ENCODE data around the gene RUSF1. TPM values are rescaled to one million over a fixed set of nuclear protein-coding genes. Genes with fewer than 3 reads are reported as not detected.

Gene RUSF1
- total RNA-seq, 1 experiment from 2014 or later: 21.0 TPM

- H3K27ac ChIP-seq: no peak overlapping the region
- H3K36me3 ChIP-seq: no peaks in the 10 kb centered on the region; the same call in 1 of the 2 replicates
- H3K4me3 ChIP-seq: no peak overlapping the region
- no peaks in the 10 kb centered on the region for H3K4me1 ChIP-seq
- DNase-seq: no peak
- H3K9me3 ChIP-seq (replicated peaks): no peaks in the 10 kb centered on the region
- H3K27me3 ChIP-seq: no peaks in the 10 kb centered on the region
These were observed 6.2 kb downstream of the RUSF1 start for GRCh38 chr16:31501966-31502348.

GRCh38 chr16:31501226-31501965, 6.8 kb downstream of the RUSF1 start:
- Histone ChIP-seq H3K9me3 (replicated peaks) (no peaks in the 10 kb centered on the region), H3K27me3 (no peaks in the 10 kb centered on the region), H3K4me1 (no peaks in the 10 kb centered on the region), H3K27ac (no peak overlapping the region), H3K4me3 (no peak overlapping the region), H3K36me3 (no peaks in the 10 kb centered on the region; the same call in 1 of the 2 replicates)
- DNase-seq: no peak

- Histone ChIP-seq H3K27ac (no peak overlapping the region), H3K4me3 (no peak overlapping the region), H3K4me1 (no peaks in the 10 kb centered on the region), H3K9me3 (replicated peaks) (no peaks in the 10 kb centered on the region), H3K36me3 (no peaks in the 10 kb centered on the region), H3K27me3 (no peaks in the 10 kb centered on the region)
- DNase-seq: no peak
These were observed 8.3 kb downstream of the RUSF1 start for GRCh38 chr16:31499928-31500327.

DNA sequence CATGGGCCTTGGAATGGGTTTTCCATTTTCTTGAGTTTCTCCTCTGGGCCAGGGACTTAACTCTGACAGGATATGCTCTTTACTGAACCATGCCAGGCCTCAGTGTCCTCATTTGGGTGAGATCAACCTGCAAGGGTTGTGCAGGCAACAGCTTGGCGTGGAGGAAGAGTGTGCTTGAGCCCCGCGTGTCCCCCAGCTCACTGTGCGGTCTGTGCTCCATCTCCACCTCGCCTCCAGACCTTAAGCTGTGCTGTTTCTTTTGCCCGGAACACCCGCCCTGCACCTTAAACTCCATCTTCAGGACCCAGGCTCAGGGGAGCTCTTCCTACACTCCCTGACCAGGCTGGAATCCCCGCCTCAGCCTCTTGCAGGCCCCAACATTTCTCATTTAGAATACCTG, 9.7 kb downstream of the RUSF1 start:
- H3K27ac ChIP-seq: no peak overlapping the region
- no peak for DNase-seq
- H3K27me3 ChIP-seq: no peaks in the 10 kb centered on the region
- no peak overlapping the region for H3K4me3 ChIP-seq
- peaks cover 1% of the 10 kb centered on the region; the same call in 1 of the 2 replicates for H3K36me3 ChIP-seq
- H3K4me1 ChIP-seq: no peaks in the 10 kb centered on the region
- no peaks in the 10 kb centered on the region for H3K9me3 ChIP-seq (replicated peaks)

- Histone ChIP-seq H3K27ac (no peak overlapping the region), H3K27me3 (no peaks in the 10 kb centered on the region), H3K4me1 (no peaks in the 10 kb centered on the region), H3K9me3 (replicated peaks) (no peaks in the 10 kb centered on the region), H3K36me3 (peaks cover 3% of the 10 kb centered on the region; the same call in 1 of the 2 replicates), H3K4me3 (no peak overlapping the region)
- no peak for DNase-seq
These were observed 11.5 kb downstream of the RUSF1 start for GRCh38 chr16:31496670-31497069.

- no peak for DNase-seq
- Histone ChIP-seq H3K27ac (no peak overlapping the region), H3K27me3 (no peaks in the 10 kb centered on the region), H3K4me3 (no peak overlapping the region), H3K36me3 (peaks cover 3% of the 10 kb centered on the region; the same call in 1 of the 2 replicates), H3K4me1 (no peaks in the 10 kb centered on the region), H3K9me3 (replicated peaks) (no peaks in the 10 kb centered on the region)
These were observed 14.6 kb downstream of the RUSF1 start for GRCh38 chr16:31493506-31494125.

DNA sequence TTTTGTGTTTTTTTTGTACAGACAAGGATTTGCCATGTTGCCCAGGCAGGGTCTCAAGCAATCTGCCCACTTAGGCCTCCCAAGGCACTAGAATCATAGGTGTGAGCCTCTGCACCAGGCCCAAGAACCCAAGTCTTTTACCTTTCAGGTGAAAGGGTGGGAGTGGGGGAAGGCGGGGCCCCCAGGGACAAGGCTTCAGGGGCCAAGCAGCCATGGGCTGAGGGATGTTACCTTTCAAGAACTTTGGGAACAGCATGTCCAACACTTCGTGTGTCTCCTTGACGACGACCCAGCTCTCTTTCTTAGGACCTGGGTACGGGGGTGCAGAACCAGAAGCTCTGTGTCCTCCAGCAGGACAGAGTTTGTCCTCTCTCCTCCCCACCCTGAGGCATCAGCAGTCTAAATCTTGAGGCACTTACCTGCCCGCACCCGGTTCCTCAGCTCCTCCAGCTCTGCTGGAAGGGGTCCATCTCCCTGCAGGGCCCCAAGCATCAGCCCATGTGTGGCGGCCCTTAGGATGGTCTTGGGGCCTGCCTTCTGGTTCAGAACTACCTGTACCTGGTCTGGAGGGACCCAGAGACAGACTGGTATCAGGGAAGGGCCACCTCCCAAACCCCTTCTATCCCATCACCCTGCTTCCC, 16.3 kb downstream of the RUSF1 start:
- H3K36me3 ChIP-seq: peaks cover 3% of the 10 kb centered on the region; the same call in 1 of the 2 replicates
- no peak overlapping the region for H3K27ac ChIP-seq
- no peaks in the 10 kb centered on the region for H3K9me3 ChIP-seq (replicated peaks)
- no peak overlapping the region for H3K4me3 ChIP-seq
- DNase-seq: no peak
- no peaks in the 10 kb centered on the region for H3K4me1 ChIP-seq
- H3K27me3 ChIP-seq: no peaks in the 10 kb centered on the region

- H3K9me3 ChIP-seq (replicated peaks): no peaks in the 10 kb centered on the region
- H3K4me1 ChIP-seq: peaks cover 7% of the 10 kb centered on the region; the same call in 1 of the 2 replicates
- DNase-seq: no peak
- peaks cover 3% of the 10 kb centered on the region; the same call in 1 of the 2 replicates for H3K36me3 ChIP-seq
- H3K4me3 ChIP-seq: no peak overlapping the region
- no peak overlapping the region for H3K27ac ChIP-seq
- no peaks in the 10 kb centered on the region for H3K27me3 ChIP-seq
These were observed 18.3 kb downstream of the RUSF1 start for GRCh38 chr16:31489616-31490584.

DNA sequence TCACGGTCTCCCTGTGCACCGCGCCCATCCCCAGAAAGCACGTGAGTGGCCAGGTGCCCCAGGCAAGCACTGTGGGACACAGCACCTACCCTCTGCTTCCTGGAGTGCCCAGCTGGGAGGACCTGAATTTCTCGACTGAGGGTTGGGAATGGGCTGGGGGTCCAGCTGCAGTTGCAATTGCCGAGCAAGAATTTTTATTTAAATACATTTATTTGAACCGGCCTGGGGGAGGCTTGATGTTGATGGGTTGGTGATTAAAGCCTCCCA, 19.0 kb downstream of the RUSF1 start:
- Histone ChIP-seq H3K4me1 (peaks cover 7% of the 10 kb centered on the region; the same call in 1 of the 2 replicates), H3K9me3 (replicated peaks) (no peaks in the 10 kb centered on the region), H3K36me3 (peaks cover 3% of the 10 kb centered on the region; the same call in 1 of the 2 replicates), H3K4me3 (no peak overlapping the region), H3K27ac (no peak overlapping the region), H3K27me3 (no peaks in the 10 kb centered on the region)
- no peak for DNase-seq

DNA sequence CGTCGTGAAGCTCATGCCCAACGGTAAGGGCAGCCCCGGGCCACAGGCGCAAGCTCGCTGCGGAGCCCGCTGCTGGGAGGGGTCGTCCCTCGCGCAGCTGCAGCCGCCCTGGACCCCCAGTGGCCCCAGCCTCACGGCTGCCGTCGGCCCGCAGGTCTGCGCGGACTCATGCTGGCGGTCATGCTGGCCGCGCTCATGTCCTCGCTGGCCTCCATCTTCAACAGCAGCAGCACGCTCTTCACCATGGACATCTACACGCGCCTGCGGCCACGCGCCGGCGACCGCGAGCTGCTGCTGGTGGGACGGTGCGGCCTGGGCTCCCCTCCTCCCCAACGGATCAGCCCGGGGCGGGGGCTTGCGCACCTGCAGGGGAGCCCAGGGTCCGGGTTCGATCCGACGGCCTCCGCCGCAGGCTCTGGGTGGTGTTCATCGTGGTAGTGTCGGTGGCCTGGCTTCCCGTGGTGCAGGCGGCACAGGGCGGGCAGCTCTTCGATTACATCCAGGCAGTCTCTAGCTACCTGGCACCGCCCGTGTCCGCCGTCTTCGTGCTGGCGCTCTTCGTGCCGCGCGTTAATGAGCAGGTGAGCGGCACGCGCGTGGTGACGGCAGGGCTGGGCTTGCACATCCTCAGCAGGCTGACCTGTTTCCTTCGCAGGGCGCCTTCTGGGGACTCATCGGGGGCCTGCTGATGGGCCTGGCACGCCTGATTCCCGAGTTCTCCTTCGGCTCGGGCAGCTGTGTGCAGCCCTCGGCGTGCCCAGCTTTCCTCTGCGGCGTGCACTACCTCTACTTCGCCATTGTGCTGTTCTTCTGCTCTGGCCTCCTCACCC, 19.5 kb downstream of the RUSF1 start:
- Histone ChIP-seq H3K36me3 (peaks cover 3% of the 10 kb centered on the region; the same call in 1 of the 2 replicates), H3K4me1 (peaks cover 7% of the 10 kb centered on the region; the same call in 1 of the 2 replicates), H3K9me3 (replicated peaks) (no peaks in the 10 kb centered on the region), H3K27me3 (no peaks in the 10 kb centered on the region), H3K27ac (no peak overlapping the region), H3K4me3 (no peak overlapping the region)
- no peak for DNase-seq

DNA sequence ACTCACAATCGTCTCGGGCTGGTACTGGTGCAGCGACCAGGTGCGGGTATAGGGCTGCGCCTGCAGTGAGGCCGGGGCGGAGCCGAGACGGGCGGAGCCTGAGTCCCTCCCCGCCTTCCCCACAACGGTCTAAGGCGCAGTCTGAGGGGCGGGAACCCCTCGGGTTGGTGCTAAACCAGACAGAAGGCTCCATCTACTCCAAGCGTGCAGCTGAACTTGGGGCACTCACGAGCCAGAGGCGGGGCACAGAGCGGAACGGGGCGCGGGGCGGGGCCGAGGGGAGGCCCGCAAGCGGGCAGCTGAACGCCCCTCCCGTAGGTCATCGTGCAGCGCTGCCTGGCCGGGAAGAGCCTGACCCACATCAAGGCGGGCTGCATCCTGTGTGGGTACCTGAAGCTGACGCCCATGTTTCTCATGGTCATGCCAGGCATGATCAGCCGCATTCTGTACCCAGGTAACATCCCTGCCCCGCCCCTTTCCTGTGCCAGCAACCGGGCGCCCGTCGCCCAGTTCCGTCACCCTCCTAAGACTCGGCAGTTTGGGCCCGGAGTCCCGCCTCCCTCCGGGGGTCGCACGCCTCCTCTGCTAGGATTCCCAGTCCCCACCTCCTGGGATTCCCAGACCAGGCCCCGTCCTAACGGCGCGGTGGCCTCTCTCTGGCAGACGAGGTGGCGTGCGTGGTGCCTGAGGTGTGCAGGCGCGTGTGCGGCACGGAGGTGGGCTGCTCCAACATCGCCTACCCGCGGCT, 20.3 kb downstream of the RUSF1 start:
- no peak for DNase-seq
- no peak overlapping the region for H3K27ac ChIP-seq
- H3K36me3 ChIP-seq: no peaks in the 10 kb centered on the region; the same call in 1 of the 2 replicates
- no peaks in the 10 kb centered on the region for H3K27me3 ChIP-seq
- no peaks in the 10 kb centered on the region for H3K9me3 ChIP-seq (replicated peaks)
- no peak overlapping the region for H3K4me3 ChIP-seq
- H3K4me1 ChIP-seq: peaks cover 7% of the 10 kb centered on the region; the same call in 1 of the 2 replicates

GRCh38 chr16:31487071-31487719, 21.0 kb downstream of the RUSF1 start:
- Histone ChIP-seq H3K4me1 (peaks cover 7% of the 10 kb centered on the region; the same call in 1 of the 2 replicates), H3K9me3 (replicated peaks) (no peaks in the 10 kb centered on the region), H3K36me3 (no peaks in the 10 kb centered on the region; the same call in 1 of the 2 replicates), H3K27ac (no peak overlapping the region), H3K4me3 (no peak overlapping the region), H3K27me3 (no peaks in the 10 kb centered on the region)
- no peak for DNase-seq

DNA sequence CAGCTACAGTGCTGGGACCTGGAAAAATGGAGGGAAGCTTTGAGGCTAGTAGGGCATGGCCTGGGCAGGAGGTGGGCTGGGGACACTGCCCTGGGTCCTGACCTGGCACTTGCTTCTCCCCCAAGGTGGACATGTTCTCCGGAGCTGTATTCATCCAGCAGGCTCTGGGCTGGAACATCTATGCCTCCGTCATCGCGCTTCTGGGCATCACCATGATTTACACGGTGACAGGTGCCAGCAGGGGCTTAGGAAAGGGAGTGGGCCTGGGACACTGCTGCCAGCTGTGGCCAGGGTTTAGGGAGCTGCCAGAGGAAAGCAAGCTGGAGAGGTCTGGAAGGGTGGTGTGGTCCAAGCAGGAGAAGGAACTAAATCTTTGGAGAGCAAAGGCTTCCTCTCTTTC, 22.1 kb downstream of the RUSF1 start:
- Histone ChIP-seq H3K27ac (no peak overlapping the region), H3K27me3 (no peaks in the 10 kb centered on the region), H3K9me3 (replicated peaks) (no peaks in the 10 kb centered on the region), H3K4me1 (peaks cover 7% of the 10 kb centered on the region; the same call in 1 of the 2 replicates), H3K36me3 (no peaks in the 10 kb centered on the region; the same call in 1 of the 2 replicates), H3K4me3 (no peak overlapping the region)
- peak; percentile 53 to 68 for DNase-seq

Data from SJCRH30 (cell line).